ENCODE results near the gene TEX51. TPM values are rescaled to one million over a fixed set of nuclear protein-coding genes. Genes with fewer than 3 reads are reported as not detected.

The TEX51 gene
- total RNA-seq, 2 experiments from 2014 or later = not detected

GRCh38 chr2:126896471-126896870 is 2.2 kb upstream of the TEX51 start:
- ChIA-PET POLR2A (no interaction called here), CTCF (ENCODE audit: unreplicated experiment) (no interaction called here)
- Histone ChIP-seq H3K4me2 (ENCODE audit: low read length) (no peak overlapping the region), H3K27ac (ENCODE audit: low read depth, low read length, poor library complexity, severe bottlenecking) (no peak overlapping the region), H3K9me3 (ENCODE audit: low read length) (no peaks in the 10 kb centered on the region), H2AFZ (ENCODE audit: low read length) (no peak overlapping the region), H3K4me1 (ENCODE audit: insufficient read depth, low read length, poor library complexity, severe bottlenecking) (no peaks in the 10 kb centered on the region), H3K4me3 (ENCODE audit: low read depth, low read length, poor library complexity, severe bottlenecking) (no peak overlapping the region), H3K9me2 (ENCODE audit: insufficient read depth, low read length) (no peaks in the 10 kb centered on the region), H3K79me2 (ENCODE audit: insufficient read depth, low read depth, low read length) (no peaks in the 10 kb centered on the region), H4K20me1 (ENCODE audit: insufficient read depth, low read length) (no peaks in the 10 kb centered on the region), H3K36me3 (ENCODE audit: insufficient read depth, low read length) (no peaks in the 10 kb centered on the region)
- TF ChIP-seq EZH2phosphoT487 (IDR thresholded peaks at IDR 0.05; ENCODE audit: borderline replicate concordance, low read depth, low read length) (no peak), CTCF (conservative IDR thresholded peaks at IDR 0.05; ENCODE audit: low read length) (no peak)
- DNase-seq (ENCODE audit: low spot score) = no peak
- intact Hi-C loops (cut with micrococcal nuclease; ENCODE audit: unreplicated experiment) = no loop called here
- no TSS peak for BruUV-seq (replicated peaks)

GRCh38 chr2:126899616-126900185 is 1.0 kb downstream of the TEX51 start:
- H2AFZ ChIP-seq (ENCODE audit: low read length) = no peak overlapping the region

More at GRCh38 chr2:126899616-126900185, 1.0 kb downstream of the TEX51 start:
- Histone ChIP-seq H3K36me3 (ENCODE audit: insufficient read depth, low read length) (no peaks in the 10 kb centered on the region), H3K4me1 (ENCODE audit: insufficient read depth, low read length, poor library complexity, severe bottlenecking) (peaks cover 1% of the 10 kb centered on the region), H3K9me3 (ENCODE audit: low read length) (peaks cover 8% of the 10 kb centered on the region; the same call in 1 of the 2 replicates), H3K4me3 (ENCODE audit: low read depth, low read length, poor library complexity, severe bottlenecking) (no peak overlapping the region), H3K79me2 (ENCODE audit: insufficient read depth, low read depth, low read length) (no peaks in the 10 kb centered on the region), H3K9me2 (ENCODE audit: insufficient read depth, low read length) (no peaks in the 10 kb centered on the region), H3K27ac (ENCODE audit: low read depth, low read length, poor library complexity, severe bottlenecking) (no peak overlapping the region), H3K4me2 (ENCODE audit: low read length) (no peak overlapping the region), H4K20me1 (ENCODE audit: insufficient read depth, low read length) (no peaks in the 10 kb centered on the region)
- ChIA-PET POLR2A (no interaction called here), CTCF (ENCODE audit: unreplicated experiment) (no interaction called here)
- no peak for DNase-seq (ENCODE audit: low spot score)
- intact Hi-C loops (cut with micrococcal nuclease; ENCODE audit: unreplicated experiment) = no loop called here
- BruUV-seq (replicated peaks) = no TSS peak
- TF ChIP-seq EZH2phosphoT487 (IDR thresholded peaks at IDR 0.05; ENCODE audit: borderline replicate concordance, low read depth, low read length) = no peak
- TF ChIP-seq CTCF (conservative IDR thresholded peaks at IDR 0.05; ENCODE audit: low read length) = no peak

All from OCI-LY7 (cell line).